ENCODE measurements around the gene SORBS2.

DNA sequence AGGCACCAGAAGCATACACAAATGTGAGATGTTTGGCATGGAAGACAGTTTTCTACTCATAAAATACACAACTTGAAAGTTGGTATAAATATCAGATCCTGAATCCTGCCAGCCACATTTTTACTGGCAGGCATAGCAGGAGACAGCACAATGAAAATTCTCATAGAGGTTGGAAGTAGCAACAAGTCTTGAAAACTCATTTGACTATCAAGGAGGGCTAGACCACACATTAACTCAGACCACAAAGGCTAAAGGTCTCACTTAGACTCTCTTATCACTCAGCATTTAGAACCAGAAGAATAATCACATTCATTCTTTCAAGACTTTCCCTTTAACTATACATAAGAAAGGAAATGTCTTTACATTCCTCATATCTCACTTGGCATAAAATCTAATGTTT lies 56.5 kb downstream of the SORBS2 start:
- TF ChIP-seq, protein P1, sequence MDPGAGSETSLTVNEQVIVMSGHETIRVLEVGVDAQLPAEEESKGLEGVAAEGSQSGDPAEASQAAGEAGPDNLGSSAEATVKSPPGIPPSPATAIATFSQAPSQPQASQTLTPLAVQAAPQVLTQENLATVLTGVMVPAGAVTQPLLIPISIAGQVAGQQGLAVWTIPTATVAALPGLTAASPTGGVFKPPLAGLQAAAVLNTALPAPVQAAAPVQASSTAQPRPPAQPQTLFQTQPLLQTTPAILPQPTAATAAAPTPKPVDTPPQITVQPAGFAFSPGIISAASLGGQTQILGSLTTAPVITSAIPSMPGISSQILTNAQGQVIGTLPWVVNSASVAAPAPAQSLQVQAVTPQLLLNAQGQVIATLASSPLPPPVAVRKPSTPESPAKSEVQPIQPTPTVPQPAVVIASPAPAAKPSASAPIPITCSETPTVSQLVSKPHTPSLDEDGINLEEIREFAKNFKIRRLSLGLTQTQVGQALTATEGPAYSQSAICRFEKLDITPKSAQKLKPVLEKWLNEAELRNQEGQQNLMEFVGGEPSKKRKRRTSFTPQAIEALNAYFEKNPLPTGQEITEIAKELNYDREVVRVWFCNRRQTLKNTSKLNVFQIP (CRISPR knock-in tag; IDR thresholded peaks at IDR 0.05; ENCODE audit: borderline replicate concordance, low read depth), result no peak
- TF ChIP-seq, protein P2, sequence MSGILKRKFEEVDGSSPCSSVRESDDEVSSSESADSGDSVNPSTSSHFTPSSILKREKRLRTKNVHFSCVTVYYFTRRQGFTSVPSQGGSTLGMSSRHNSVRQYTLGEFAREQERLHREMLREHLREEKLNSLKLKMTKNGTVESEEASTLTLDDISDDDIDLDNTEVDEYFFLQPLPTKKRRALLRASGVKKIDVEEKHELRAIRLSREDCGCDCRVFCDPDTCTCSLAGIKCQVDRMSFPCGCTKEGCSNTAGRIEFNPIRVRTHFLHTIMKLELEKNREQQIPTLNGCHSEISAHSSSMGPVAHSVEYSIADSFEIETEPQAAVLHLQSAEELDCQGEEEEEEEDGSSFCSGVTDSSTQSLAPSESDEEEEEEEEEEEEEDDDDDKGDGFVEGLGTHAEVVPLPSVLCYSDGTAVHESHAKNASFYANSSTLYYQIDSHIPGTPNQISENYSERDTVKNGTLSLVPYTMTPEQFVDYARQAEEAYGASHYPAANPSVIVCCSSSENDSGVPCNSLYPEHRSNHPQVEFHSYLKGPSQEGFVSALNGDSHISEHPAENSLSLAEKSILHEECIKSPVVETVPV (CRISPR knock-in tag; IDR thresholded peaks at IDR 0.05), result no peak
- TF ChIP-seq PATZ1 (CRISPR knock-in tag; IDR thresholded peaks at IDR 0.05; ENCODE audit: borderline replicate concordance) (no peak), ESRRG (CRISPR knock-in tag; IDR thresholded peaks at IDR 0.05) (no peak), ZNF70 (CRISPR knock-in tag; IDR thresholded peaks at IDR 0.05) (no peak), ZFP30 (CRISPR knock-in tag; IDR thresholded peaks at IDR 0.05) (no peak), RARB (CRISPR knock-in tag; IDR thresholded peaks at IDR 0.05) (no peak), BACH2 (CRISPR knock-in tag; IDR thresholded peaks at IDR 0.05; ENCODE audit: borderline replicate concordance) (no peak), ZFP3 (CRISPR knock-in tag; IDR thresholded peaks at IDR 0.05) (no peak), ARNTL (CRISPR knock-in tag; IDR thresholded peaks at IDR 0.05; ENCODE audit: borderline replicate concordance, low read depth) (no peak), ISL1 (CRISPR knock-in tag; IDR thresholded peaks at IDR 0.05) (no peak), OSR1 (CRISPR knock-in tag; IDR thresholded peaks at IDR 0.05) (no peak), PPARA (CRISPR knock-in tag; IDR thresholded peaks at IDR 0.05; ENCODE audit: borderline replicate concordance) (no peak), ZNF8 (CRISPR knock-in tag; IDR thresholded peaks at IDR 0.05) (no peak)

Data from SK-N-SH treated with all-trans-retinoic acid at 6 μM for 48 hours (cell line).